Esophagus squamous epithelium (tissue), 4 donors: Measurements from ENCODE around the gene GOLGA8N.
"Not testable (repeated sequence)": the region's sequence is repeated elsewhere in the genome, so short reads cannot be mapped to it uniquely, and the experiment has no call there.

Experiments
- POLR2A ChIP-seq, 4 donors: fragments of 450-650 bp; IDR thresholded peaks; one replicate each; pipeline ENCODE4 v1.6.1; 2017; ENCODE audit warnings: antibody characterized with exemption in 4 of 4, mild to moderate bottlenecking in 4 of 4, moderate library complexity in 3 of 4
- TF ChIP-seq, protein P1 (sequence below), 6 experiments: fragments of 450-650 bp in 4 of 6; fragments of 200-600 bp in 2 of 6; sonication (generic) in 2 of 6; IDR thresholded peaks; one replicate each; pipeline ENCODE4 v1.5.1; 2016 to 2019; ENCODE audit warnings: antibody characterized with exemption in 6 of 6, mild to moderate bottlenecking in 4 of 6, moderate library complexity in 4 of 6

DNA sequence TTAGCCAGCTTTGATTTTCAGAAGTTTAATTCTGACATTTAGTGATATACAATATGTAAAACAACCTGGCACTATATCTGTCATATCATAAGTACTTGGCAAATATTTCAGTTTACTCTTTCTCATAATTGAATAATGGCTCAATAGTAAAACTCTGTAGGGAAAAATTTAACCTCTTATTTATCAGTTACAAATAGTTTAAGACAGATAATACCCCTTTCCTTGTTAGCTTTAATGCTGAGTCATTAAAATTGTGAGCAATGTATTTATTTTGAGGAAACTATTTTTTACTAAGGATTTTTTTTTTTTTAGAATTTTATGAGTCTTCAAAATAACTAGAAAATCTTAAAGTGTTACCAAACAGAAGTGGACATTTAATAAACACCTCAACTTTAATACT is 38.7 kb upstream of the GOLGA8N start:
- TF ChIP-seq, protein P1, sequence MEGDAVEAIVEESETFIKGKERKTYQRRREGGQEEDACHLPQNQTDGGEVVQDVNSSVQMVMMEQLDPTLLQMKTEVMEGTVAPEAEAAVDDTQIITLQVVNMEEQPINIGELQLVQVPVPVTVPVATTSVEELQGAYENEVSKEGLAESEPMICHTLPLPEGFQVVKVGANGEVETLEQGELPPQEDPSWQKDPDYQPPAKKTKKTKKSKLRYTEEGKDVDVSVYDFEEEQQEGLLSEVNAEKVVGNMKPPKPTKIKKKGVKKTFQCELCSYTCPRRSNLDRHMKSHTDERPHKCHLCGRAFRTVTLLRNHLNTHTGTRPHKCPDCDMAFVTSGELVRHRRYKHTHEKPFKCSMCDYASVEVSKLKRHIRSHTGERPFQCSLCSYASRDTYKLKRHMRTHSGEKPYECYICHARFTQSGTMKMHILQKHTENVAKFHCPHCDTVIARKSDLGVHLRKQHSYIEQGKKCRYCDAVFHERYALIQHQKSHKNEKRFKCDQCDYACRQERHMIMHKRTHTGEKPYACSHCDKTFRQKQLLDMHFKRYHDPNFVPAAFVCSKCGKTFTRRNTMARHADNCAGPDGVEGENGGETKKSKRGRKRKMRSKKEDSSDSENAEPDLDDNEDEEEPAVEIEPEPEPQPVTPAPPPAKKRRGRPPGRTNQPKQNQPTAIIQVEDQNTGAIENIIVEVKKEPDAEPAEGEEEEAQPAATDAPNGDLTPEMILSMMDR (IDR thresholded peaks at IDR 0.05): not testable (repeated sequence)
- not testable (repeated sequence) for TF ChIP-seq POLR2A (IDR thresholded peaks at IDR 0.05)
